Stimulated activated CD4-positive, alpha-beta T cell treated with anti-CD3 and anti-CD28 coated beads, Interleukin-12 subunit alpha, Interleukin-12 subunit beta, amount 100 ng/mL, for 48 hours (primary cell): ENCODE data around the gene DIP2A.
"Not testable (repeated sequence)": the region's sequence is repeated elsewhere in the genome, so short reads cannot be mapped to it uniquely, and the experiment has no call there.

Source experiments
- DNase-seq, 3 donors: peaks; one replicate each; pipeline ENCODE4 v3.0.0-alpha.2; 2020; ENCODE audit warnings: low read depth in 2 of 3, low spot score in 1 of 3

The DIP2A gene

DNA sequence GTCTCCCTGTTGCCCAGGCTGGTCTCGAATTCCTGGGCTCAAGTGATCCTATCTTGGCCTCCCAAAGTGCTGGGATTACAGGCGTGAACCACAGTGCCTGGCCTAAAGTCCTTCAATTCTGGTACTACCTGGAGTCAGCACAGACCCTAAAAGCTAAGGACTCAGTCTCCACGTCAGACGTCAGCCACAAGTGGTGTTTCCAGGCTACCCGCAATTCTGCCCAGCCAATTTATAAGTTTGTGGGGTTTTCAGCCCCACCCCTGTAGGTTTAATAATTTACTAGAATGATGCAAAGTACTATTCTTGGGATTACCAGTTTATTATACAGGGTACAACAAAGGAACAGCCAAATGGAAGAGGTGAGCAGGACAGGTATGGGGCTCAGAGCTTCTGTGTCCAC is 10.6 kb upstream of the DIP2A start:
- DNase-seq, result no peak

DNA sequence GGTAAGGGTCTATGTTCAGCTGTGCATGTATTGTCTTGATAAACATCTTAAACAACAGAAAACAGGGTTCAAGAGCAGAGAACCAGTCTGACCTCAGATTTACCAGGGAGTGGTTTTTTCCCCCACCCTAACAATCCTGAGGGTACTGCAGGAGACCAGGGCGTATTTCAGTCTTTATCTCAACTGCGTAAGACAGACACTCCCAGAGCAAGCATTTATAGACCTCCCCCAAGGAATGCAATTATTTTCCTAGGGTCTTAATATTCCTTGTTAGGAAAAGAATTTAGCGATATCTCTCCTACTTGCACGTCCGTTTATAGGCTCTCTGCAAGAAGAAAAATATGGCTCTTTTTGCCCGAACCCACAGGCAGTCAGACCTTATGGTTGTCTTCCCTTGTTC is 9.8 kb upstream of the DIP2A start:
- DNase-seq, result not testable (repeated sequence)

DNA sequence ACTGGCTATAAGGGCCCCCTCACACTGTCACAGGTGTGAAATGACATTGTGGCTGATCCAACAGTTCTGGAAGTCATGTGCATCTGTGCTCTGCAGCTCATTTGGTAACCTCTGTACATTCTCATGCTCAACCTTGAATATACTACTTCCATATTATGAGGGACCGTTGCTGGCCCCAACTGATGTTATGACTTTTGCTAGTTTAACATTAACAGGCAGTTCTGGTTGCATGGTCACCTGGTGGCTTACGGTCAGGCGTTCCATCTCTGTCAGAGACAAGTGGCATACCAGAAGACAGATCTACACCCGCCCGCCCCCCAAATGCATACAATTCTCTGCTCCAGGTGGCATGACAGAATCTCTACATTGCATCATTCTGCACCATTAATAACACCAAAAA is 6.0 kb upstream of the DIP2A start:
- no peak for DNase-seq

DNA sequence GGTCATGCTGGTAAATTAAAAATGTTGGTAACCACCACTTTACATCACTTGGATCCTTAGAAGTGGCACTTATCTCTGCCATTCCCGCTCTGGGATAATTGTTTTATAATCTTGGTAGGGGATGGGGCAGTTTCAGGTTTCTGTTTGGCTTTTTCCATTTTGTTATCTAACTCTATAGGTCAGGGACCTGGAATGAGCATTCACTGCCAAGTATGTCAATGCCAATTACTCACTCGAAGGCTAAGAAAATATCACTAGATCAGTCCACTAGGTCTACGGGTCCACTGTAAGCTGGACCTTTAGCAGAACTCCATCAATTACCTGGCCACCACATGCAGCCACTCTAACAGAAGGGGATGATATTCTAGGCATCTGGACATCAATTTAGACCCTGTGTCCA is 4.5 kb upstream of the DIP2A start:
- DNase-seq, result no peak

DNA sequence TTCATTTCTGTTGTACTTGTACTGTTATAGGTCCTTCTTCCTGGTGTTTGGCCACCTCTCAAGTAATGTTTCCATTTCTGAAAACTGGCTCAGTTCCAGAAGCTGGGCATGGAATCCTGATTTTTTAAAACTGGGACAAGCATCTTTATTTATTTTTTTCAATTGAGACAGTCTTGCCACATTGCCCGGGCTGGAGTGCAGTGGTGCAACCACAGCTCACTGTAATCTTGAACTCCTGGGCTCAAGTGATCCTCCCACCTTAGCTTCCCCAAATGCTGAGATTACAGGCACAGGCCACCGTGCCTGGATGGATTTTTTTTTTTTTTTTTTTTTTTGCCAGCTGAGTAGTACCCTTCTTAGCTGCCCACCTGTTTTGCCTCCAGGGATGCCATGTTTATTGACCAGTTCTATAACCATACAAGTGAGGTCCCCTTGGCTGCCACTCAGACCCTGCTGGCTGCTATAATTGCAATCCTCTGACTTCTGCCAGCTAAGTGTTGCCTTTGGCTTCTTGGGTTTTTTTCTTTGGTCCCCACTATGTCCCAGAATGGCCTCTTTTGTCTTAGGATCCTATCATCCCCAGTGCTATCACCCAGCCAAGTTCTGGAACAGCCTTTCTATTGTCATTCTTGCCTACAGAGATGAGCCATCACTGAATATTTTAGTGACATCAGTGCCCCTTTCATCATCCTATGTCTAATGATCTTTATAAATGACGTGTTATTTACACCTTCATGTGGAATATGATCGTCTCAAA is 3.9 kb upstream of the DIP2A start:
- DNase-seq, result no peak

DNA sequence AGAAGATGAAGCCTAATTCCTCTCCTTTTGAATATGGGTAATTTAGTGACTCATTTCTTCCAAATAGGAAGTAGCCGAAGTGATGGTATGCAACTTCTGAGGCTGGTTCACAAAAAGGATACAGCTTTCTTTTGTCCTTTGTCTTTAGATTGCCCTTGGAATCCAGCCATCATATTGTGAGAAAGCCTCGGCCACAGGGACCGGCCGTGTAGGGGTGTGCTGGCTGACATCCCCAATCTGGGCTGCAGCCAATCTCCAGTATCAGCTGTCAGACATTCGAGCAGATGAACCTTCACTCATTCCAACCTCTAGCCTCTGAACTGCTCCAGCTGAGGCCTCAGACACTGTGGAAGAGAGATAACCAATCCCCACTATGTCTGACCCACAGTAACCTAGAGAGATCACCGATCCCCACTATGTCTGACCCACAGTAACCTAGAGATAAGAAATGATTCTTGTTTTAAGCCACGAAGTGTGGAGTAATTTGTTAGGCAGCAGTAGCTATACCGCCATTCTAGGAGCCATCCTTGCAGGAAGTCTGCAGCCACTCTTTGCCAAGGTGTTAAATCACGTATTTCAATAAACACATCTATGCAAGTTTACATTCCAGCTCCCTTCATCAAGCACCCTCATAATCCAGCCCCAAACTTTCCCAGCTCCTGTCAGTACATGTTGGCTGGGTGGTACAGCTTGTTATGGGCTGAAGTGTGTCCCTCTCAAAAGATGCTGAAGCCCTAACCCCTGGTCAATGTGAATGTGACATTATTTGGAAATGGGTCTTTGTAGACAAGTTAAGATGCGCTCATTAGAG is 2.9 kb upstream of the DIP2A start:
- DNase-seq, result no peak

DNA sequence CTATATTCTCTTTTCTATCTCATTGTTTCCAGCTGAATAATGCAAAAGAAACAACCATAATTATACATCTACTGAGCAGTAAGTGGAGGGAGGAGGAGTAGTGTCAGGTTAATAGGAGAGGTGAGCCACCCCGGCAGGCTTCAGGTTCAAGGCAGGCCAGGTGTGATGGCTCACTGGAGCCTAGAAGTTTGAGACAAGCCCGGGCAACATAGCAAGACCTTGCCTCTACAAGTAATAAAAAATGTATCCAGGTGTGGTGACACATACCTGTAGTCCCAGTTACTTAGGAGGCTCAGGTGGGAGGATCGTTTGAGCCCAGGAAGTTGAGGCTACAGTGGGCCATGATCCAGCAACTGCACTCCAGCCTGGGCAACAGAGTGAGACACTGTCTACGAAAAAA is 1.9 kb upstream of the DIP2A start:
- no peak for DNase-seq

DNA sequence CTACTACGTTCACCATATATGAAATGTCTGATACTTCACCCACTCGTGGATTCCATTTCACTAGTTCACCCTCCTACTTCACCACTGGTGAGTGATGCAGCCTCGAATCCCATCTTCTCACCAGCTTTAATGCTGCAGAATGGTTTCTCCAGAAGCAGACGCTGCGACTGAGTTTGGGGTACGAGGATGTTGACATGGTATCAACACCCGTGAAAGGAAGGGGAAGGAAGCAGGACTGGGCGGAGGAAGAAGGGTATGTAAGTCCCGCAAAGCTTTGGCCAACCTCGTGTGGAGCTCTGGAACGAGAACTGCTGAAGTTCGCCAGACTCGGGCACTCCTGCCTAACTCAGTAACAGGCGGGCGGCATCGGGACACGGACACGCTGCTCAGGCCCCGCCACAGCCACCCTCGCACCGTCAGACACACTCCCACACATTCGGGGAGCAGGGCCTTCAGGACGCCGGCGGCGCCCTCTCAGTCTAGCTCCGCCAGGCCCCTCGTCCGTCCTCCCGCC is 833 bp upstream of the DIP2A start:
- peak; percentile 8 to 27 (median 17) for DNase-seq

DNA sequence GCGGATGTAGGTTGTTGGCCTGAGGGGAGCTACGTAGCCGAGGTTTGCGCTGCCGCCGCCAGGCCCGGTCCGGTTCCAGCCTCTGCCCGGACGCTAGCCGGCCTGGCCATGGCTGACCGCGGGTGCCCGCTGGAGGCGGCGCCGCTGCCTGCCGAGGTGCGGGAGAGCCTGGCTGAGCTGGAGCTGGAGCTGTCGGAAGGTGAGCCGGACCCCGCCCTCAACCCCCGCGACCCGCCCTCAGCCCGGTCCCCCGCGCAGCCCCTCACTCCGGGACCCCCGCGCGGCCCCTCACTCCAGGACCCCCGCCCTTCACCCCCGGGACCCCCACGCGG is 299 bp downstream of the DIP2A start:
- no peak for DNase-seq

DNA sequence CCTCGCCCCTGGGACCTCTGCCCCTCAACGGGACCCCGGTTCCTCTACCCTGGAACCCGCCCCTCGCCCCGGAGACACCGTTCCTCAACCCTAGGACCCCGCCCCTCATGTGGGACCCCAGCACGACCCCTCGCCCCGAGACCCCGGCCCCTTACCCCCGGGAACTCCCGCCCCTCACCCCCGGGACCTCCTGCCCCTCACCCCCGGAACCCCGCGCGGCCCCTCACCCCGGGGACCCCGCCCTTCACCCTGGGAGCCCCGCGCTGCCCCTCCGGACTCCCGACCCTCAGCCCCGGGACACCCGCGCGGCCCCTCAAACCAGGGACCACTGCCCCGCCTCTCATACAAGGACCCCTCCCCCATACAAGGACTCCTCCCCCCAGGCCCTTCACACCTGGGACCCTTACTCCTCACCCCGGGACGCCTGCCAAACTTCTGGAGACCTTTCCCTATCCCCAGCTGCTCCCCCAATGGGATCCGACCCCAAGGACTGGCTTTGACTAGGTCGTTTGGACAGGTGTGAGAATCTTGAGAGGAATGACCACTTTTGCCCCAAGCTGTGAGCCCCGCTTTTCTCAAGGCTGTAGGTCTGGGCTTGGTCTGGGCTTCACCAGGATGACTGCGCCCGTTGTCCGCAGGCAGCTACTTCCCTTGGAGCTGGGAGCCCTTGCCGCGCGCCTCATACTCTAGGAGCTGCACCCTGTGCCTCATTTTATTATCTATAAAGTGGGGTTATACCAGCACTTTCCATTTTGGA is 843 bp downstream of the DIP2A start:
- peak in 1 of 3 donors; percentile 14 for DNase-seq

DNA sequence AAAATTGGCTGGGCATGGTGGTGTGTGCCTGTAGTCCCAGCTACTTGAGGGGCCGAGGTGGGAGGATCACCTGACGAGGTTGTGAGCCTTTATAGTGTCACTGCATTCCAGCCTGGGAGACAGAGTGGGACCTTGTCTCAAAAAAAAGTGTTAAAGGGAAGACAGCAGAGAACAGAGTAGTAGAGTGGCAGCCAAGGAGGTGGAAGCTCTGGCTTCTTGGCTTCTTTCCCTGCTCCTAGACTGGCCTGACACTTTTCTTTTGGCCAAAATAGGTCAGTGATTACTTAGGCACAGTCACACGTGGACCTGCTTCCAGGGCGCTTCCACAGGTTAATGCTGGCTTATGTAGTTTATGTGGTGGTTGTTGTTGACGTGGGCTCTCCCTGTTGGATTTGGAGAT is 3.2 kb downstream of the DIP2A start:
- no peak for DNase-seq

DNA sequence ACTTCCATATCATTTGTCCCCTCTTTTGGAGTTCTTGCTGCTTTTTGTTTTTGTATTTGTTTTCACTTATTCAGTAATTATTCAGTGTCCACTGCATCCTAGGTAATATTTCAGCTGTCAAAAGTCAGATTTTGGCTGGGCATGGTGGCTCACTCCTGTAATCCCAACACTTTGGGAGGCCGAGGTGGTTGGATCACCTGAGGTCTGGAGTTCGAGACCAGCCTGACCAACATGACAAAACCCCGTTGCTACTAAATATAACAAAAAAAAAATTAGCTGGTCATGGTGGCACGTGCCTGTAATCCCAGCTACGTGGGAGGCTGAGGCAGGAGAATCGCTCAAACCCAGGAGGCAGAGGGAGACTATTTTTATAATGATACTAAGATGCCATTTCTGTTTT is 6.5 kb downstream of the DIP2A start:
- not testable (repeated sequence) for DNase-seq

DNA sequence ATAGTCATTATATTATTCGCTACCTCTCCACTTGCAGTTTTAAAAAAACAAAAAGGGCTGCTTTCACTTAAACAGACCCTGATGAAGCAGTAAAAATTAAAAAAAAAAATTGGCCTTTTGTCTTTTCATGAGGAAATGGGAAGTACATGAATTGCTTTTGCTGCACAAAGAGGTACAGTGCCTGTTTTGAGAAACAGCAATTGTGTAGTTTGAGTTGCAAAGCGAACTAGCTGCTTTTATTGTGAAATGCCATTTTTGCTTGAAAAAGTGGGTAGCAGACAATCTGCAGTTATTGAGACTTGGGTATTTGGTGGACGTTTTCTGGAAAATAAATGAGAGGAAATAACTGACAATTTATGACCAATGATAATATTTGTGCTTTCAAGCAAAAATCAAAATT is 7.0 kb downstream of the DIP2A start:
- DNase-seq, result no peak

DNA sequence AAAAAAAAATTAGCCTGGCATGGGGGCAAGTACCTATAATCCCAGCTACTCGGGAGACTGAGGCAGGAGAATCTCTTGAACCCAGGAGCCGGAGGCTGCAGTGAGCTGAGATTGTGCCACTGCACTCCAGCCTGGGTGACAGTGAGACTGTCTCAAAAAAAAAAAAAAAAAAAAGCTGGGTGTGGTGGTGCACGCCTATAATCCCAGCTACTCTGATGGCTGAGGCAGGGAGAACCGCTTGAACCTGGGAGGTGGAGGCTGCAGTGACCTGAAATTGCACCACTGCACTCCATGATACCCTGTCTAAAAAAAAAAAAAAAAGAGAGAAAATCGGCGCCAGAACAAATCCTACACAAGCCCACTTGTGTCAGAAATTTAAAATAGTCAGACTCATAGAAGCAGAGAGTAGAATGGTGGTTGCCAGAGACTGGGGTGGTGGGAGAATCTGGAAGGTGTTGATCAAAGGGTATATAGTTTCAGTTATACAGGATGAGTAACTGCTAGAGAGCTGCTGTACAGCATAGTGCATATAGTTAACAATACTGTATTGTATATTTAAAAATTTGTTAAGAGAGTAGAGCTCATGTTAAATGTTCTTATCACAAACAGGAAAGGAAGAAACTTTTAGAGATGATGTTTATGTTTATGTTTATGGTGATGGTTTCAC is 9.6 kb downstream of the DIP2A start:
- no peak for DNase-seq

DNA sequence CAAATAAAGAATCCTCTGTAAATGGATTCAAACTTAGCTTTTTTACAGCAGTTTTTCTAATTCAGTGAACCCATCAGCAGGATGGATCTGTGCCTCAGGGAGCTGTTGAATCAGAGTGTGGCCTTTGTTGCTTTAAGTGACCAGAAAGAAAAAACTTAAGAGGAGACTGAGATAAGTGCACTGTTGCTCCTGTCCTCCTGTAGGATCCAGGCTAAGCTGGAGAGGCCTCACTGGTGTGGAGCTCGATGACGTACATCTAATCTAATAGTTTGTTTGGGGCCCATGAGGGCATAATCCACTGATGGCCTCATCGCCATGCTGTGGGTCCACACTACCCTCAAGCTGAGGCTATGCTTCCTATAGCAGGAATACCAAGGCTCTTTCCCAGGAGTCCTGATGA is 10.6 kb downstream of the DIP2A start:
- no peak for DNase-seq

DNA sequence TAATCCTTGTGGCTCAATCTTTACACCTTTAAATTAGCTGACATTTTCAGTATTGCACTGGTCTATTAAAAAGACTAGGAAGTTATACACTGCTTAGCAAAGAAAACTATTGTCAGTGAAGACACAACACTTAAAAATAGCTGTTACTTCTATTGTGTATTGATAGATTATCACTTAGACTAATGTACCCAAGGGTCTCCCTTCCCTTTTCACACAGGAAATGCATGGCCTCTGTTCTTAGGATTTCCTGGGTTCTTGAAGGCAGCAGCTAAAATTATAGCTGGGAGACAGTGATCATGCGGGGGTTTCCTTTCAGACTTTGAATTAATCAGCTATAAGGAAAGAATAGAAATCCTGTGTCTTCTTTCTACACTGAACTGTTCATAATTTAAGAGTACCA is 12.8 kb downstream of the DIP2A start:
- DNase-seq, result no peak

DNA sequence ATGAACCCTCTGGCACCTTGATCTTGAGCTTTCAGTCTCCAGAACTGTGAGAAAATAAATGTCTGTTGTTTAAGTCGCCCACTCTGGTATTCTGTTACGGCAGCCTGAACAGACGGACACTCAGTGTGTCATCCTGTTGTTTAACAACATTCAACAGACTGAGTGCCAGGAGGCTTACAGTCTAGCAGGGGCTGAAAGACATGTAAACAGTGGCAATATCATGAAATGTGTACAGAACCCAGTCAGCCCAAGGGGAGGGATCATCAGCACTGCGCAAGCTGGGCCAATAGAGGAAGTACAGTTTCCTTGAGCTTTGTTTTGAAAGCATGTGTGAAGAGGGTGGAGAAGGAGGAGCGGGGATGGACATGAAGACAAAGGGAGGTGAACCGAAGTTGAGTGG is 13.6 kb downstream of the DIP2A start:
- DNase-seq, result no peak

DNA sequence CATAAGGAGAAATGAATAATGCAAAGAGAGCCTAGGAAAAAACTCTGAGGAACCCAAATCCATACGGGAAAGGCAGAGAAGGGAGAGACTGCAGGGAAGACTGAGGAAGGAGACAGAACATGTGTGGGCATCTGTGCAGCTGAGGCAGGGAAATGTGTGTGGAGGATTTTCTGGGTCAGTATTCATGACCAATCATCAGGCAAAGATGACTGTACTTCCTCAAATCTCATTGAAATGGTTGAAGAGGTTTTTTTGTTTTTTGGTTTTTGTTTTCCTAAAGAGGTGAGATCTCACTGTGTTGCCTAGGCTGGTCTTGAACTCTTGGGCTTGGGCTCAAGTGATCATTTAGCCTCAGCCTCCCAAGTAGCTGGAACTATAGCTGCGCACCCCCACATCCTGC is 15.7 kb downstream of the DIP2A start:
- DNase-seq, result no peak

DNA sequence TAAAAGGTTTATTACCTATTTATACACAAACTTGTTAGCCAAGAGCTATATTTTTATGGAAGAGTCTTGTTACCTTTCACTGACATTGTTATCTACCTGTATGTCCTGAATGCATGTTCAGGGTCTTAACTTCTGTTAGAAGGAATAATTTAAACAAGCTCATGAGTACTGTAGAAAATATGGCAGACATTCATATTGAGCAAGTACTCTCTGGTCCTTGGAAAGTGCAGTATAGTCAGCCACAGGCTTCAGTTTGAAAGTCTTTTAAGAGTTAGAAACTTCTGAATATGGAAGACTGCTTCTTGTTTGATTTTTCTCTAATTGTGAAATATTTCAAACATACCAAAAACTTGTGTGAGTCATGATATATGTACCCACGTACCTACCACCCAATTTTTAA is 16.6 kb downstream of the DIP2A start:
- DNase-seq, result no peak

DNA sequence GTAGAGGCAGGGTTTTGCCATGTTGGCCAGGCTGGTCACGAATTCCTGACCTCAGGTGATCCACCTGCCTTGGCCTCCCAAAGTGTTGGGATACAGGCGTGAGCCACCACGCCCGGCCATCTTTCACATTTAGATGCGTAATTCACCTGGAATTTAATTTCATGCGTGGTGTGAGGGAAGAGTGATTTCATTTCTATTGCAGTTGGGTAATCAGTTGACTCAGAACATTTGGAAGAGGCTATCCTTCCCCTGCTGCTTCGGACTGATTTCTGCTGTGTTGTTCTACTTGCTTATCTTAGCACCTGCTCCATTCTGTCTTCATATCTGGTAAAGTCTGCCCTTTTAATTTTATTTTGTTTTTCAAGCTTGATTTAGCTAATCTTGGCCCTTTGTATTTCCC is 19.1 kb downstream of the DIP2A start:
- no peak for DNase-seq

DNA sequence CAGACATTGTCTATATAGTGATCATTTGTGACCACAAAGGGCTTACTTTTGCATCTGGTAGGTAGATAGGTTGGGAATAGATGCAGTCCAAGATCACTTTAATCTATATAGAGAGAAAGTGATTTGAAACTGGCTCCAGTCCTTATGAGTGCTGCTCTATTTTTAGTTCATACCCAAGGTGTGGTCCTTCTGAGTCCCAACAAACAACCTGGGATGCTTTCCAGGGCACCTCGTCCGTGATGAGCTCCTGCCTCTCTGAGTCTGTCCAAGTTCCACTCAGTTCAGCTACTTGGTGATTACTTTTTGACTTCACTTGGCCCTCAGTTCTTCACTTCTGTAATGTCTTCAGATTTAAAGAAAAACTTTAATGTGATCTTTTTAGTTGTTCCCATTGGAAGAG is 20.2 kb downstream of the DIP2A start:
- DNase-seq, result no peak
